ENCODE measurements around the gene RAD54L. TPM values are rescaled to one million over a fixed set of nuclear protein-coding genes. Genes with fewer than 3 reads are reported as not detected.

Gene RAD54L
- total RNA-seq, result 0.26 and 0.35 TPM in 2 replicates

GRCh38 chr1:46247436-46248121, at the start of gene RAD54L:
TSS of gene RAD54L (plus strand) at chr1:46247763. CDS start at chr1:46248406, 643 bp downstream.

GRCh38 chr1:46197964-46198811, 49.4 kb upstream of the RAD54L start, which contains the start of gene POMGNT1:
TSS of gene POMGNT1 (minus strand) at chr1:46198434. CDS start at chr1:46197821, 613 bp downstream.

GRCh38 chr1:46303038-46303871, 55.7 kb downstream of the RAD54L start, which contains the start of the genes LRRC41 and UQCRH:
TSS of gene LRRC41 (minus strand) at chr1:46303616. CDS start at chr1:46303322, 294 bp downstream.
TSS of gene UQCRH (plus strand) at chr1:46303698. CDS start at chr1:46303767, 69 bp downstream.

Other genes with a start within 250 kb of the RAD54L start
- gene PIK3R3, start 115.1 kb upstream of the RAD54L start, total RNA-seq, result 0.70 and 2.0 TPM in 2 replicates
- 0.12 TPM in 1 of 2 replicates, not detected in the other for gene TSPAN1, start 72.7 kb upstream of the RAD54L start, total RNA-seq
- gene P3R3URF, start 71.3 kb upstream of the RAD54L start, total RNA-seq, result not detected in 2 replicates
- 30.5 and 35.9 TPM in 2 replicates for gene POMGNT1, start 49.3 kb upstream of the RAD54L start, total RNA-seq
- 0.47 and 3.1 TPM in 2 replicates for gene LURAP1, start 44.4 kb upstream of the RAD54L start, total RNA-seq
- gene LRRC41, start 55.9 kb downstream of the RAD54L start, total RNA-seq, result 95.2 and 104 TPM in 2 replicates
- gene UQCRH, start 55.9 kb downstream of the RAD54L start, total RNA-seq, result 342 and 511 TPM in 2 replicates
- gene NSUN4, start 93.0 kb downstream of the RAD54L start, total RNA-seq, result 11.7 and 18.3 TPM in 2 replicates
- gene FAAH, start 146.6 kb downstream of the RAD54L start, total RNA-seq, result 0.43 and 2.1 TPM in 2 replicates
- gene DMBX1, start 242.1 kb downstream of the RAD54L start, total RNA-seq, result not detected in 2 replicates